Neural progenitor cell (in vitro differentiated cells): ENCODE measurements around the gene ADARB2. TPM values are rescaled to one million over a fixed set of nuclear protein-coding genes. Genes with fewer than 3 reads are reported as not detected.

Source experiments
- DNase-seq: peaks from one replicate; pipeline ENCODE4 v3.0.0-alpha.2; 2016; ENCODE audit warnings: low spot score
- H2AFZ ChIP-seq: fragments of 200-600 bp; sonication (generic); replicated peaks from 2 replicates; pipeline ENCODE4 v1.6.1; 2016; ENCODE audit warnings: antibody characterized with exemption
- H3F3A ChIP-seq: fragments of 200-600 bp; sonication (generic); 2 replicates; pipeline ENCODE4 v1.6.1; 2016; ENCODE audit warnings: antibody characterized with exemption, low read depth
- H3K27ac ChIP-seq: fragments of 200-600 bp; sonication (generic); 2 replicates; pipeline ENCODE4 v1.5.1; 2016; ENCODE audit warnings: mild to moderate bottlenecking
- H3K27me3 ChIP-seq: fragments of 200-600 bp; sonication (generic); 2 replicates; pipeline ENCODE4 v1.6.1; 2016; ENCODE audit warnings: mild to moderate bottlenecking, moderate library complexity
- H3K36me3 ChIP-seq: fragments of 200-600 bp; sonication (generic); 2 replicates; pipeline ENCODE4 v1.5.1; 2016
- H3K4me1 ChIP-seq: fragments of 200-600 bp; sonication (generic); 2 replicates; pipeline ENCODE4 v1.6.1; 2016; ENCODE audit warnings: mixed run types
- H3K4me2 ChIP-seq: fragments of 200-600 bp; sonication (generic); 2 replicates; pipeline ENCODE4 v1.6.1; 2016
- H3K4me3 ChIP-seq: fragments of 200-600 bp; sonication (generic); 2 replicates; pipeline ENCODE4 v1.5.1; 2016
- H3K79me2 ChIP-seq: fragments of 200-600 bp; sonication (generic); 2 replicates; pipeline ENCODE4 v1.6.1; 2016; ENCODE audit warnings: low read depth
- H3K9ac ChIP-seq: fragments of 200-600 bp; sonication (generic); 2 replicates; pipeline ENCODE4 v1.6.1; 2016
- H3K9me3 ChIP-seq: fragments of 200-600 bp; sonication (generic); 2 replicates; pipeline ENCODE4 v1.5.1; 2016; ENCODE audit warnings: low read depth
- H4K20me1 ChIP-seq: fragments of 200-600 bp; sonication (generic); 2 replicates; pipeline ENCODE4 v1.6.1; 2016; ENCODE audit warnings: low read depth
- H3K27ac Mint-ChIP-seq: 3 replicates; pipeline ENCODE4 v1.8.0; 2021; ENCODE audit warnings: mixed read lengths
- H3K27me3 Mint-ChIP-seq: 2 replicates; pipeline ENCODE4 v1.8.0; 2022; ENCODE audit warnings: low read depth, mild to moderate bottlenecking, inconsistent platforms, moderate library complexity, mixed read lengths; ENCODE audit not compliant: insufficient read depth
- H3K36me3 Mint-ChIP-seq: 3 replicates; pipeline ENCODE4 v1.8.0; 2021; ENCODE audit warnings: mixed read lengths
- H3K4me1 Mint-ChIP-seq: 3 replicates; pipeline ENCODE4 v1.8.0; 2021; ENCODE audit warnings: mixed read lengths
- H3K4me3 Mint-ChIP-seq: 3 replicates; pipeline ENCODE4 v1.8.0; 2021; ENCODE audit warnings: mild to moderate bottlenecking, moderate library complexity, mixed read lengths
- H3K9me3 Mint-ChIP-seq: 3 replicates; pipeline ENCODE4 v1.8.0; 2020; ENCODE audit warnings: mixed read lengths
- EZH2 ChIP-seq: fragments of 200-600 bp; sonication (generic); IDR thresholded peaks from 2 replicates; pipeline ENCODE4 v1.6.1; 2017; ENCODE audit warnings: antibody characterized with exemption, mild to moderate bottlenecking, moderate library complexity
- EZH2phosphoT487 ChIP-seq: fragments of 200-600 bp; sonication (generic); IDR thresholded peaks from 2 replicates; pipeline ENCODE4 v1.6.1; 2017; ENCODE audit warnings: antibody characterized with exemption
- total RNA-seq: library from RNA; depleted of rRNA; stranded (reverse); fragments of >200 nt; gene quantifications from 2 replicates; pipeline ENCODE4 v1.2.3, GENCODE V29; 2015; ENCODE audit warnings: low replicate concordance
- TF ChIP-seq, protein P1 (sequence below): fragments of 200-600 bp; sonication (generic); IDR thresholded peaks from 2 replicates; pipeline ENCODE4 v1.5.1; 2017; ENCODE audit warnings: antibody characterized with exemption, mild to moderate bottlenecking

ADARB2 gene
- total RNA-seq, 1 donor from 2014 or later: not detected

DNA sequence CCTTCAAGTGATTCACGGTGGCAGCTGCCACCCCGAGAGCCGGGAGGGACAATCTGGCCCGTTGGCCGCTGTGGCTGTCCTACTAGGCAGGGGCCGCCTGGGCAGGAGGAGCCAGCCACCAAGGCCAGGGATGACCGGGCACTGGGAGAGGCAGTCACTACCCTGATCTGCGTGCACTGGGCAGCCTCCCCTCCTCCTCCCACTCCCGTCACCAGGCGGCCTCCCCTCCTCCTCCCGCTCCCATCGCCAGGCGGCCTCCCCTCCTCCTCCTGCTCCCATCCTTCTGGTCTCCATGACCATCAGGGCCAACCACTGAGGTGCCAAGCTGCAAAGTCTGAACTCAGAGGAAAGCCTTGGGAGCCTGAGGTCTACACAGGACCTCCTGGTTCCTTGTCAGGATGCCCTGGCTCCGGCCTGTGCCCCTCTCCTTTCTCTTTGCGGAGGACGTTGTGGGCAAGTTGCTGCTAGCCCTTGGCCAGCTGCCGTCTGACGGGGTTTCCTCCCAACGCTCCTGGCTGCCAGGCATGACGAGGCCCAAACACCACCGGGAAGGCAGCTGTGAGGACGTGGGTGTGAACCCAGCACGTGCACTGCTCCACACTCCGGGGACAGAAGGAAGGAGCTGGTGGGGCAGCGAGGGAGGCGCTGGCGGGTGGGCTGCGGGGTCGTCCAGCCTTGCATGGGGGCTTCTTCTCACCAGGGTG is 550.0 kb downstream of the ADARB2 start:
- no peak overlapping the region for H3K9ac ChIP-seq
- H3K4me1 Mint-ChIP-seq: peaks cover 31% of the 10 kb centered on the region
- no peaks in the 10 kb centered on the region for H3K27me3 ChIP-seq
- no peak overlapping the region for H3K4me3 Mint-ChIP-seq
- H3K4me2 ChIP-seq: no peak overlapping the region
- DNase-seq: no peak
- no peaks in the 10 kb centered on the region for H3F3A ChIP-seq
- H3K9me3 ChIP-seq: no peaks in the 10 kb centered on the region
- H3K36me3 ChIP-seq: no peaks in the 10 kb centered on the region
- H3K9me3 Mint-ChIP-seq: peaks cover 3% of the 10 kb centered on the region
- no peaks in the 10 kb centered on the region for H3K36me3 Mint-ChIP-seq
- H3K27ac ChIP-seq: no peak overlapping the region
- H3K27me3 Mint-ChIP-seq: peaks cover 2% of the 10 kb centered on the region
- H2AFZ ChIP-seq: no peak overlapping the region
- H3K4me1 ChIP-seq: peaks cover 14% of the 10 kb centered on the region
- no peaks in the 10 kb centered on the region for H3K79me2 ChIP-seq
- no peak overlapping the region for H3K4me3 ChIP-seq
- TF ChIP-seq EZH2phosphoT487 (no peak), EZH2 (no peak)
- TF ChIP-seq, protein P1, sequence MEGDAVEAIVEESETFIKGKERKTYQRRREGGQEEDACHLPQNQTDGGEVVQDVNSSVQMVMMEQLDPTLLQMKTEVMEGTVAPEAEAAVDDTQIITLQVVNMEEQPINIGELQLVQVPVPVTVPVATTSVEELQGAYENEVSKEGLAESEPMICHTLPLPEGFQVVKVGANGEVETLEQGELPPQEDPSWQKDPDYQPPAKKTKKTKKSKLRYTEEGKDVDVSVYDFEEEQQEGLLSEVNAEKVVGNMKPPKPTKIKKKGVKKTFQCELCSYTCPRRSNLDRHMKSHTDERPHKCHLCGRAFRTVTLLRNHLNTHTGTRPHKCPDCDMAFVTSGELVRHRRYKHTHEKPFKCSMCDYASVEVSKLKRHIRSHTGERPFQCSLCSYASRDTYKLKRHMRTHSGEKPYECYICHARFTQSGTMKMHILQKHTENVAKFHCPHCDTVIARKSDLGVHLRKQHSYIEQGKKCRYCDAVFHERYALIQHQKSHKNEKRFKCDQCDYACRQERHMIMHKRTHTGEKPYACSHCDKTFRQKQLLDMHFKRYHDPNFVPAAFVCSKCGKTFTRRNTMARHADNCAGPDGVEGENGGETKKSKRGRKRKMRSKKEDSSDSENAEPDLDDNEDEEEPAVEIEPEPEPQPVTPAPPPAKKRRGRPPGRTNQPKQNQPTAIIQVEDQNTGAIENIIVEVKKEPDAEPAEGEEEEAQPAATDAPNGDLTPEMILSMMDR: no peak
- no peaks in the 10 kb centered on the region for H4K20me1 ChIP-seq
- no peak overlapping the region for H3K27ac Mint-ChIP-seq

- no peak overlapping the region for H3K27ac ChIP-seq
- no peak overlapping the region for H3K9ac ChIP-seq
- H3K79me2 ChIP-seq: no peaks in the 10 kb centered on the region
- H3K4me1 ChIP-seq: peaks cover 14% of the 10 kb centered on the region
- H3F3A ChIP-seq: no peaks in the 10 kb centered on the region
- H3K4me3 ChIP-seq: no peak overlapping the region
- TF ChIP-seq, protein P1: no peak
- no peak for TF ChIP-seq EZH2
- no peak for TF ChIP-seq EZH2phosphoT487
- no peak overlapping the region for H3K27ac Mint-ChIP-seq
- H4K20me1 ChIP-seq: no peaks in the 10 kb centered on the region
- no peaks in the 10 kb centered on the region for H3K36me3 Mint-ChIP-seq
- H3K27me3 ChIP-seq: no peaks in the 10 kb centered on the region
- H3K36me3 ChIP-seq: no peaks in the 10 kb centered on the region
- DNase-seq: no peak
- no peaks in the 10 kb centered on the region for H3K9me3 ChIP-seq
- no peak overlapping the region for H3K4me2 ChIP-seq
- no peak overlapping the region for H3K4me3 Mint-ChIP-seq
- H3K9me3 Mint-ChIP-seq: peaks cover 3% of the 10 kb centered on the region
- H3K27me3 Mint-ChIP-seq: peaks cover 2% of the 10 kb centered on the region
- H3K4me1 Mint-ChIP-seq: peaks cover 31% of the 10 kb centered on the region
- no peak overlapping the region for H2AFZ ChIP-seq
Measured at GRCh38 chr10:1186683-1186990, 550.7 kb downstream of the ADARB2 start.

DNA sequence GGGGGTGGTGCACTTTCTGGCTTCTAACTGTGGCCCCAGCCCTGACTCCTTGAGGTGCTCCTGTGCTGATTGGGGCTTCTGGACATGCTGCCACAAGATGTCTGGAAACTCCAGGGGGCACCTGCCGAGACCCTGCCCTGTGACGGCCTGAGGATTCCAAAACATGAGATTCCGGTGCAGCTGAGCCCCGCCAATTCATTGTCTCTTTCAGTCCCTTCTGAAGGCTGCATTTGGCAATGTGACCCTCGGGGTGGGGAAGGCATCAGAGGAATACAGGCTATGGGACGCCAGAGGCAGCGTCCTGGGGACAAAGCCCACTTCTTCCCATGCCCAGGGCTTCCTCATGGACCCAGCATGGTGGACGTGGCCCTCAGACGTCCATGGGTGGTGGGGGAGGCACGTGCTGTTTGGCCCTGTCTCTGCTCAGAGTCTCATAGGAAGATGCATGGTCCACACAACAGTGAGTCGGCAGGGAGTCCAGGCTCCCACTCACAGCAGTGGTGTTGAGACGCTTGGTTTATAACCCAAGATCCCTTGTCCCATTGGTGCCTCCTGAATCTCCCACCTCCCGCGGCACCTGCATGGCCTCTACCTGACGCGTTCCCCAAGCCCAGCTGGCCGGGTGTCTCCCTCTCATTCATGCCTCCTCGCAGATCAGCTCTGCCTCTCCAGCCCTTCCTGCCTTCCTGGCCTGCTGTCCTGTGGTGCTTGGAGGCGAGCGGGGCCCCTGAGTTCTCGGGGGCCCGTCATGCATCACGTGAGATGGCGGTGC is 551.2 kb downstream of the ADARB2 start:
- no peaks in the 10 kb centered on the region for H3K27me3 ChIP-seq
- H3K27ac ChIP-seq: no peak overlapping the region
- Mint-ChIP-seq H3K9me3 (peaks cover 5% of the 10 kb centered on the region), H3K27me3 (peaks cover 2% of the 10 kb centered on the region), H3K36me3 (no peaks in the 10 kb centered on the region), H3K27ac (no peak overlapping the region), H3K4me1 (peaks cover 31% of the 10 kb centered on the region), H3K4me3 (no peak overlapping the region)
- no peaks in the 10 kb centered on the region for H3F3A ChIP-seq
- H3K36me3 ChIP-seq: no peaks in the 10 kb centered on the region
- no peak for DNase-seq
- H3K4me1 ChIP-seq: peaks cover 14% of the 10 kb centered on the region
- H3K9me3 ChIP-seq: no peaks in the 10 kb centered on the region
- no peak overlapping the region for H3K4me2 ChIP-seq
- TF ChIP-seq EZH2 (no peak), EZH2phosphoT487 (no peak)
- TF ChIP-seq, protein P1: no peak
- H4K20me1 ChIP-seq: no peaks in the 10 kb centered on the region
- H2AFZ ChIP-seq: no peak overlapping the region
- H3K4me3 ChIP-seq: no peak overlapping the region
- no peak overlapping the region for H3K9ac ChIP-seq
- H3K79me2 ChIP-seq: no peaks in the 10 kb centered on the region
